ENCODE results near the gene CIITA.

GRCh38 chr16:10919003-10919351, 42.0 kb downstream of the CIITA start:
- TF ChIP-seq EZH2phosphoT487 (IDR thresholded peaks at IDR 0.05; ENCODE audit: insufficient read depth, low read depth) (no peak), EZH2 (IDR thresholded peaks at IDR 0.05; ENCODE audit: insufficient read depth, poor library complexity, severe bottlenecking) (no peak)

Data from GM23248 (cell line).